Esophagus (tissue), 2 donors: ENCODE measurements around the gene CCDC187. TPM values are rescaled to one million over a fixed set of nuclear protein-coding genes. Genes with fewer than 3 reads are reported as not detected.
"Not testable (repeated sequence)": the region's sequence is repeated elsewhere in the genome, so short reads cannot be mapped to it uniquely, and the experiment has no call there.

Experiments
- H3K27ac ChIP-seq, 2 donors: one replicate each; pipeline ENCODE4 v1.5.1; 2013; ENCODE audit warnings: low read depth in 2 of 2, mild to moderate bottlenecking in 2 of 2, inconsistent platforms in 1 of 2, low read length in 1 of 2, moderate library complexity in 1 of 2
- H3K27me3 ChIP-seq, 2 donors: one replicate each; pipeline ENCODE4 v1.6.1; 2013; ENCODE audit warnings: low read length in 2 of 2, control low read depth in 1 of 2, mild to moderate bottlenecking in 1 of 2; ENCODE audit not compliant: insufficient read depth in 2 of 2, control insufficient read depth in 1 of 2
- H3K36me3 ChIP-seq, 2 donors: one replicate each; pipeline ENCODE4 v1.6.1; 2013; ENCODE audit warnings: low read length in 1 of 2; ENCODE audit not compliant: control insufficient read depth in 2 of 2, insufficient read depth in 2 of 2
- H3K4me1 ChIP-seq, 2 donors: one replicate each; pipeline ENCODE4 v1.6.1; 2013; ENCODE audit warnings: low read length in 1 of 2; ENCODE audit not compliant: control insufficient read depth in 2 of 2, insufficient read depth in 2 of 2
- H3K4me3 ChIP-seq, 2 donors: one replicate each; pipeline ENCODE4 v1.5.1; 2013; ENCODE audit warnings: low read length in 2 of 2, mild to moderate bottlenecking in 2 of 2, low read depth in 1 of 2, moderate library complexity in 1 of 2
- H3K9me3 ChIP-seq, 2 donors: one replicate each; pipeline ENCODE4 v1.6.1; 2013; ENCODE audit warnings: mild to moderate bottlenecking in 2 of 2, low read depth in 1 of 2, low read length in 1 of 2, moderate library complexity in 1 of 2; ENCODE audit not compliant: control insufficient read depth in 2 of 2, insufficient read depth in 1 of 2
- WGBS, 2 donors: extraction: QIAGEN DNeasy Blood & Tissue Kit; methylation state at CpG; one replicate each; pipeline ENCODE4 v1.1.7; 2013; 5-methylcytosine and 5-hydroxymethylcytosine counted together
- polyA plus RNA-seq, 2 donors: library from polyadenylated mRNA; stranded (reverse); fragments of 200-250 nt; gene quantifications; one replicate each; pipeline ENCODE4 v1.2.3, GENCODE V29; 2013
- donor health status: healthy with polysubstance abuse.
- donor health status: Bipolar disorder and iron deficiency.

Gene CCDC187
- polyA plus RNA-seq, 2 donors, result not detected

- H3K27ac ChIP-seq, result no peak overlapping the region
- 73 to 80% methylated on average over 25 of the region's 25 CpGs for WGBS, 2 donors
- no peak overlapping the region for H3K4me3 ChIP-seq
- peaks cover 0 to 11% of the 10 kb centered on the region in 2 donors for H3K36me3 ChIP-seq
- H3K4me1 ChIP-seq, result peaks cover 2 to 7% of the 10 kb centered on the region in 2 donors
- no peaks in the 10 kb centered on the region for H3K27me3 ChIP-seq
- no peaks in the 10 kb centered on the region for H3K9me3 ChIP-seq
Observed at GRCh38 chr9:136239135-136239982, 64.5 kb downstream of the CCDC187 start.

- Histone ChIP-seq H3K4me3 (no peak overlapping the region), H3K36me3 (peaks cover 0 to 11% of the 10 kb centered on the region in 2 donors), H3K9me3 (no peaks in the 10 kb centered on the region), H3K4me1 (peaks cover 2 to 4% of the 10 kb centered on the region in 2 donors), H3K27me3 (no peaks in the 10 kb centered on the region), H3K27ac (no peak overlapping the region)
- 61 to 79% methylated on average over 12 of the region's 12 CpGs for WGBS, 2 donors
Observed at GRCh38 chr9:136238342-136238732, 65.6 kb downstream of the CCDC187 start.

GRCh38 chr9:136237486-136238341 is 66.2 kb downstream of the CCDC187 start:
- Histone ChIP-seq H3K27ac (no peak overlapping the region), H3K4me1 (peaks cover 2% of the 10 kb centered on the region in 2 donors), H3K27me3 (no peaks in the 10 kb centered on the region), H3K4me3 (no peak overlapping the region), H3K36me3 (peaks cover 0 to 11% of the 10 kb centered on the region in 2 donors), H3K9me3 (no peaks in the 10 kb centered on the region)
- WGBS, 2 donors, result 83 to 87% methylated on average over 32 of the region's 32 CpGs

- not testable (repeated sequence) for H3K27me3 ChIP-seq, H3K4me1 ChIP-seq, H3K27ac ChIP-seq, H3K4me3 ChIP-seq, H3K9me3 ChIP-seq
- H3K36me3 ChIP-seq, result peaks cover 0 to 11% of the 10 kb centered on the region in 2 donors
- WGBS, 2 donors, result 96% methylated on average over 41 to 43 of the region's 43 CpGs
Observed at GRCh38 chr9:136236471-136237410, 67.2 kb downstream of the CCDC187 start.

GRCh38 chr9:136235709-136236455 is 68.0 kb downstream of the CCDC187 start:
- H3K4me3 ChIP-seq, result no peak overlapping the region
- peaks cover 1 to 2% of the 10 kb centered on the region in 2 donors for H3K4me1 ChIP-seq
- H3K36me3 ChIP-seq, result peaks cover 0 to 13% of the 10 kb centered on the region in 2 donors
- H3K9me3 ChIP-seq, result no peaks in the 10 kb centered on the region
- H3K27me3 ChIP-seq, result no peaks in the 10 kb centered on the region
- 93% methylated on average over 27 of the region's 27 CpGs for WGBS, 2 donors
- no peak overlapping the region for H3K27ac ChIP-seq

GRCh38 chr9:136235171-136235570 is 68.7 kb downstream of the CCDC187 start:
- Histone ChIP-seq H3K27ac (no peak overlapping the region), H3K36me3 (peaks cover 0 to 13% of the 10 kb centered on the region in 2 donors), H3K9me3 (no peaks in the 10 kb centered on the region), H3K4me1 (peaks cover 0 to 2% of the 10 kb centered on the region in 2 donors), H3K4me3 (no peak overlapping the region), H3K27me3 (no peaks in the 10 kb centered on the region)
- WGBS, 2 donors, result 95 to 96% methylated on average over 17 of the region's 17 CpGs

GRCh38 chr9:136234597-136234996 is 69.3 kb downstream of the CCDC187 start:
- Histone ChIP-seq H3K36me3 (peaks cover 0 to 13% of the 10 kb centered on the region in 2 donors), H3K9me3 (no peaks in the 10 kb centered on the region), H3K4me1 (peaks cover 0 to 2% of the 10 kb centered on the region in 2 donors), H3K27me3 (no peaks in the 10 kb centered on the region), H3K4me3 (no peak overlapping the region), H3K27ac (no peak overlapping the region)
- WGBS, 2 donors, result 95% methylated on average over 19 to 21 of the region's 21 CpGs

- Histone ChIP-seq H3K4me1 (peaks cover 0 to 2% of the 10 kb centered on the region in 2 donors), H3K27me3 (no peaks in the 10 kb centered on the region), H3K4me3 (no peak overlapping the region), H3K36me3 (peaks cover 0 to 13% of the 10 kb centered on the region in 2 donors), H3K27ac (no peak overlapping the region), H3K9me3 (no peaks in the 10 kb centered on the region)
- WGBS, 2 donors, result 89 to 90% methylated on average over 14 of the region's 14 CpGs
Observed at GRCh38 chr9:136233868-136234267, 70.0 kb downstream of the CCDC187 start.
